Measurements from ENCODE around the gene TCERG1L. TPM values are rescaled to one million over a fixed set of nuclear protein-coding genes. Genes with fewer than 3 reads are reported as not detected.

Gene TCERG1L
- polyA plus RNA-seq, 1 of the 3 experiments (the other 2 are of a cell fraction): not detected

GRCh38 chr10:131110241-131110783, 201.2 kb downstream of the TCERG1L start:
- H3K9ac ChIP-seq: no peak overlapping the region

More at GRCh38 chr10:131110241-131110783, 201.2 kb downstream of the TCERG1L start:
- Histone ChIP-seq H3K4me2 (no peak overlapping the region), H2AFZ (ENCODE audit: low read depth) (no peak overlapping the region), H3K27me3 (ENCODE audit: insufficient read depth) (no peaks in the 10 kb centered on the region), H3K9me3 (no peaks in the 10 kb centered on the region), H3K79me2 (ENCODE audit: insufficient read depth) (no peaks in the 10 kb centered on the region), H3K9me2 (no peaks in the 10 kb centered on the region), H3K27ac (ENCODE audit: low read depth in 2 of 2, low read length in 1 of 2) (no peak overlapping the region), H3F3A (replicated peaks; ENCODE audit: insufficient read depth) (no peaks in the 10 kb centered on the region), H3K4me1 (ENCODE audit: control insufficient read depth in 1 of 2, insufficient read depth in 2 of 2, low read depth in 1 of 2, low read length in 1 of 2) (no peaks in the 10 kb centered on the region), H3K4me3 (ENCODE audit: low read depth in 2 of 2, low read length in 1 of 2) (no peak overlapping the region), H4K20me1 (ENCODE audit: insufficient read depth) (no peaks in the 10 kb centered on the region), H3K36me3 (replicated peaks in 1 of 2; ENCODE audit: control insufficient read depth in 1 of 2, insufficient read depth in 2 of 2, low read length in 1 of 2) (no peaks in the 10 kb centered on the region)
- WGBS (ENCODE audit: low lambda C conversion rate): 56% methylated on average over 7 of the region's 11 CpGs
- DNase-seq: no peak
- ChIA-PET POLR2A (no interaction called here), CTCF (no interaction called here)
- TF ChIP-seq NRF1 (IDR thresholded peaks at IDR 0.05; ENCODE audit: low read depth, low read length) (no peak), TCF12 (IDR thresholded peaks at IDR 0.05) (no peak), GABPA (IDR thresholded peaks at IDR 0.05; ENCODE audit: low read depth) (no peak), PBX3 (IDR thresholded peaks at IDR 0.05) (no peak), RFX5 (IDR thresholded peaks at IDR 0.05; ENCODE audit: low read length) (no peak), GATA2 (CRISPR knock-in tag; IDR thresholded peaks at IDR 0.05) (no peak), SIN3A (IDR thresholded peaks at IDR 0.05; ENCODE audit: borderline replicate concordance, low read depth, low read length) (no peak), RCOR1 (IDR thresholded peaks at IDR 0.05; ENCODE audit: low read length) (no peak), FOXM1 (IDR thresholded peaks at IDR 0.05; ENCODE audit: low read depth) (no peak), TAF1 (IDR thresholded peaks at IDR 0.05; ENCODE audit: borderline replicate concordance, low read depth, low read length) (no peak), ZBTB33 (IDR thresholded peaks at IDR 0.05; ENCODE audit: borderline replicate concordance, low read depth) (no peak), MEF2A (IDR thresholded peaks at IDR 0.05; ENCODE audit: borderline replicate concordance, low read depth) (no peak), RXRA (IDR thresholded peaks at IDR 0.05; ENCODE audit: borderline replicate concordance, low read depth) (no peak)
- TF ChIP-seq, protein P1, sequence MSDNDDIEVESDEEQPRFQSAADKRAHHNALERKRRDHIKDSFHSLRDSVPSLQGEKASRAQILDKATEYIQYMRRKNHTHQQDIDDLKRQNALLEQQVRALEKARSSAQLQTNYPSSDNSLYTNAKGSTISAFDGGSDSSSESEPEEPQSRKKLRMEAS (IDR thresholded peaks at IDR 0.05; ENCODE audit: low read depth): no peak
- TF ChIP-seq, protein P2, sequence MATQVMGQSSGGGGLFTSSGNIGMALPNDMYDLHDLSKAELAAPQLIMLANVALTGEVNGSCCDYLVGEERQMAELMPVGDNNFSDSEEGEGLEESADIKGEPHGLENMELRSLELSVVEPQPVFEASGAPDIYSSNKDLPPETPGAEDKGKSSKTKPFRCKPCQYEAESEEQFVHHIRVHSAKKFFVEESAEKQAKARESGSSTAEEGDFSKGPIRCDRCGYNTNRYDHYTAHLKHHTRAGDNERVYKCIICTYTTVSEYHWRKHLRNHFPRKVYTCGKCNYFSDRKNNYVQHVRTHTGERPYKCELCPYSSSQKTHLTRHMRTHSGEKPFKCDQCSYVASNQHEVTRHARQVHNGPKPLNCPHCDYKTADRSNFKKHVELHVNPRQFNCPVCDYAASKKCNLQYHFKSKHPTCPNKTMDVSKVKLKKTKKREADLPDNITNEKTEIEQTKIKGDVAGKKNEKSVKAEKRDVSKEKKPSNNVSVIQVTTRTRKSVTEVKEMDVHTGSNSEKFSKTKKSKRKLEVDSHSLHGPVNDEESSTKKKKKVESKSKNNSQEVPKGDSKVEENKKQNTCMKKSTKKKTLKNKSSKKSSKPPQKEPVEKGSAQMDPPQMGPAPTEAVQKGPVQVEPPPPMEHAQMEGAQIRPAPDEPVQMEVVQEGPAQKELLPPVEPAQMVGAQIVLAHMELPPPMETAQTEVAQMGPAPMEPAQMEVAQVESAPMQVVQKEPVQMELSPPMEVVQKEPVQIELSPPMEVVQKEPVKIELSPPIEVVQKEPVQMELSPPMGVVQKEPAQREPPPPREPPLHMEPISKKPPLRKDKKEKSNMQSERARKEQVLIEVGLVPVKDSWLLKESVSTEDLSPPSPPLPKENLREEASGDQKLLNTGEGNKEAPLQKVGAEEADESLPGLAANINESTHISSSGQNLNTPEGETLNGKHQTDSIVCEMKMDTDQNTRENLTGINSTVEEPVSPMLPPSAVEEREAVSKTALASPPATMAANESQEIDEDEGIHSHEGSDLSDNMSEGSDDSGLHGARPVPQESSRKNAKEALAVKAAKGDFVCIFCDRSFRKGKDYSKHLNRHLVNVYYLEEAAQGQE (IDR thresholded peaks at IDR 0.05; ENCODE audit: low read depth, low read length): no peak
- TF ChIP-seq, protein P3, sequence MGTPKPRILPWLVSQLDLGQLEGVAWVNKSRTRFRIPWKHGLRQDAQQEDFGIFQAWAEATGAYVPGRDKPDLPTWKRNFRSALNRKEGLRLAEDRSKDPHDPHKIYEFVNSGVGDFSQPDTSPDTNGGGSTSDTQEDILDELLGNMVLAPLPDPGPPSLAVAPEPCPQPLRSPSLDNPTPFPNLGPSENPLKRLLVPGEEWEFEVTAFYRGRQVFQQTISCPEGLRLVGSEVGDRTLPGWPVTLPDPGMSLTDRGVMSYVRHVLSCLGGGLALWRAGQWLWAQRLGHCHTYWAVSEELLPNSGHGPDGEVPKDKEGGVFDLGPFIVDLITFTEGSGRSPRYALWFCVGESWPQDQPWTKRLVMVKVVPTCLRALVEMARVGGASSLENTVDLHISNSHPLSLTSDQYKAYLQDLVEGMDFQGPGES (IDR thresholded peaks at IDR 0.05; ENCODE audit: low read depth, low read length): no peak
